ENCODE measurements around the gene VPS13D. TPM values are rescaled to one million over a fixed set of nuclear protein-coding genes. Genes with fewer than 3 reads are reported as not detected.
"Not testable (repeated sequence)": the region's sequence is repeated elsewhere in the genome, so short reads cannot be mapped to it uniquely, and the experiment has no call there.

The VPS13D gene
- polyA plus RNA-seq, 5 donors = 23.7 to 27.8 (median 25.3) TPM

- DNase-seq = no peak
These were observed 34.4 kb upstream of the VPS13D start for GRCh38 chr1:12195416-12195815.

DNA sequence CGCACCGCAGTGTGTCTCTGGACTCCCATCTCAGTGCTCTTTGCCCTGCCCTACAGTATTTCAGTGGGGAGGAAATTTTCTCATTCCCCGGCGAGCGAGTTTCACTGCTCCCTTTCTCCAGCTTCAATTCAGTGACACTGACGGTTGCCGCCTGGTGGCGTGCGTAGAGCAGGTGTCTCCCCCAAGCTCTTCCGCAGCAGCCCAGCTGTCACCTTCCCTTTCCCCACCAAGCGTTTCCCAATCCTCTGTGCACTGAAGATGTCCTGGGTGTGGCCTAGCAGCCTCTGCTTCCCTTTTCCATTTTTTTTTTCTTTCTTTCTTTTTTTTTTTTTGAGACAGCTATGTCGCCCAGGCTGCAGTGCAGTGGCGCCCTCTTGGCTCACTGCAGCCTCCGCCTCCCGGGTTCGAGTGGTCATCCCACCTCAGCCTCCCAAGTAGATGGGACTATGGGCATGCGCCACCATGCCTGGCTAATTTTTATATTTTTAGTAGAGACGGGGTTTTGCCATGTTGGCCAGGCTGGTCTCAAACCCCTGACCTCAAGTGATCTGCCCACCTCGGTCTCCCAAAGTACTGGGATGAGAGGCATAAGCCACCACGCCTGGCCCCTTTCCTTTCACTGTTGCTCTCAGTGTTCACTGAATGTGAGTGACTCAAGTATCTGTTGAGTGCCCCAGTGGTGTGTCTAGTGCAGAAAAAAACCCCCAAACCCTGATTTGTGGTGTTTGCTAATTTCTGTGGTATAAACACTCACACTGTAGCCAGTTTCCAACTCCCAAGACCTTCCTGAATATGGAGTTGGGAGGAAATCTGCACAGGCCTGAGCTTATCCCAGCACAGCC lies 33.0 kb upstream of the VPS13D start:
- DNase-seq = no peak

- no peak for DNase-seq
These were observed 32.3 kb upstream of the VPS13D start for GRCh38 chr1:12197483-12197880.

DNA sequence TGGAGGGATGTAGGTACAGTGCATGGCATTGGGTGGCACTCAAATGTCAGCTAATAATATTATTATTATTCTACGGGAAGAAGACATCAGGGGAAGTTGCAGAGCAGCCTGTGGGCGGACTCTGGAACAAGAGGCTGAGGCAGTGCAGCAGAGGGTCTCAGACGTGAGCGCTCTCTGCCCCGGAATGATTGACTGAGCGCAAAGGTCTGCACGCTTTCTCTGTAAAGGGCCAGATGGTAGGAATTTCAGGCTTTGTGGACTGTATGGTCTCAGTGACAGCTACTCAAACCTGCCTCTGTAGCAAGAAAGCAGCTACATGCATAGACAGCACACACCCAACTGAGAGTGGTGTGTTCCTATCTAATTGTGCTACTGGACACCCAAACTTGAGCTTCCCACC lies 29.6 kb upstream of the VPS13D start:
- no peak for DNase-seq

GRCh38 chr1:12201352-12202189 lies 28.3 kb upstream of the VPS13D start:
- no peak for DNase-seq

- DNase-seq = no peak
These were observed 27.7 kb upstream of the VPS13D start for GRCh38 chr1:12202190-12202497.

- DNase-seq = no peak
These were observed 27.3 kb upstream of the VPS13D start for GRCh38 chr1:12202577-12202976.

DNA sequence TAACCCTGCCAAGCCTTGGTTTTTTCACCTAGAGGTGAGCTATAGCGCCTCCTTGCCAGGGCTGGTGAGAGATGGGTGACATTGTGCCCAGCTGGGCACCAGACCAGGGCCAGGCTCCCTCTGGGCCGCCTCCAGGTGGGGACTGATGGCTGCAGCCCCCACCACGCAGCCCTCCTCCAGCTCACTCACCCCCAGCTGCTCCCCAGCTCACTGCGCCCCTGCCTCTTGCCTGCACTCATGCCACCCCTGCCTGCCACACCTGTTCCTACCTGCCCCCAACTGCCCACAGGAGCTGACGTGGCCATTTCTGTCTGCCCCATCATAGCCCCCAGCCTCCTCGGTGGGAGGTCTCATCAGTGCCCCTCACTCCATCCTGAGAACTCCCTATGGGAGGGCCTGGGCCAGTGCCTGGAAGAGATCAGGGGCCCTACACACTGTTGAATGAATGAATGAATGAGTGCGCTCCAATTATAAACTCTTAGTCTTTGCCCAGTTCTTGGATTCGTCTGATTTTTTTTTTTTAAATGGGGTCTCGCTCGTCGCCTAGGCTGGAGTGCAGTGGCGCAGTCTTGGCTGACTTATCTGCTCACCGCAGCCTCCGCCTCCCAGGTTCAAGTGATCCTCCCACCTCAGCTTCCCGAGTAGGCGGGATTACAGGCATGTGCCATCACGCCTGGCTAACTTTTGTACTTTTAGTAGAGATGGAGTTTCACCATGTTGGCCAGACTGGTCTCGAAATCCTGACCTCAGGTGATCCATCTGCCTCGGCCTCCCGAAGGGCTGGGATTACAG lies 26.4 kb upstream of the VPS13D start:
- no peak for DNase-seq

GRCh38 chr1:12204140-12204539 lies 25.7 kb upstream of the VPS13D start:
- no peak for DNase-seq

GRCh38 chr1:12204754-12205658 lies 24.8 kb upstream of the VPS13D start:
- DNase-seq = no peak

DNA sequence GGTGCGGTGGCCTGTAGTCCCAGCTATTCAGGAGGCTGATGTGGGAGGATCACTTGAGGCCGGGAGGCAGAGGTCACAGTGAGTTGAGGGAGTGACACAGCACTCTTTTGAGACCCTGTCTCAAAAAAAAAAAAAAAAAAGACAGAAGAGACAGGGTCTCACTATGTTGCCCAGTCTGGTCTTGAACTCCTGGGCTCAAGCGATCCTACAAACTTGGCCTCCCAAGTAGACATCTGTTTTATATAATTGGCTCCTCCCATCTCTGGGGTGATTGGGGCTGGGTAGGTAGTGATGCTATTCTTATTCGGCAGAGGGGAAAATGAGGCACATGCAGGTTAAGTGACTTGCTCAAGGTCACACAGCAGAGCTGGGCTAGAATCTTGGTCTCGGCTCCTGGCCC lies 23.6 kb upstream of the VPS13D start:
- no peak for DNase-seq

- no peak for DNase-seq
These were observed 22.9 kb upstream of the VPS13D start for GRCh38 chr1:12206792-12207424.

- DNase-seq = no peak
These were observed 21.6 kb upstream of the VPS13D start for GRCh38 chr1:12208271-12208670.

DNA sequence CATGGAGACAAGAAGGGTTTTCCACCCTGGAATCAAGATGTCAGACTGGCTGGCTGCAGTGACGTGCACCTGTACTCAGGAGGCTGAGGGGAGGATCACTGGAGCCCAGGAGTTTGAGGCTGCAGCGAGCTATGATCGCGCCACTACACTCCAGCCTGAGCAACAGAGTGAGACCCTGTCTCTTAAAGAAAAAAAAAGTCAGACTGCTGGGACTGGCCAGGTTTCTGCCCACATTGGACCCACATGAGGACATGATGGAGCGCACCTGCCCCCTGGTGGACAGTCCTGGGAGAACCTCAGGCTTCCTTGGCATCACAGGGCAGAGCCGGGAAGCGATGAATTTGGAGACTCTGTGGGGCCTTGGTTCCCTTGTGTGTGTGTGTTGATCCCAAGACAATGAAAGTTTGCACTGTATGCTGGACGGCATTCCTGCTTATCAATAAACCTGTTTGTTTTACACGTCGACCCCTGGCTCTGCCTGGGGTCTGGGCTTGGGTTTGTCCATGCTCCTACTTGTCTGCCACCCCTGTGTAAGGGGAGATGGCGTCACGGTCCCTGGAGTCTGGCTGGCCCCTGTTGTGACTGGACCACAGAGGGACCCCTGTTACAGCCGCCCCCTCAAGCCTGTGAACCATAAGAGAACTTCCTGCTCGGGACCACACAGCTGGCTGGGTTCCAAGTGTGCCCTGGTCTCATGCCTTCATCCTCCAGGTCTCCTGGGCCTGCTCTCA lies 20.9 kb upstream of the VPS13D start:
- DNase-seq = peak; percentile 71 to 83

DNA sequence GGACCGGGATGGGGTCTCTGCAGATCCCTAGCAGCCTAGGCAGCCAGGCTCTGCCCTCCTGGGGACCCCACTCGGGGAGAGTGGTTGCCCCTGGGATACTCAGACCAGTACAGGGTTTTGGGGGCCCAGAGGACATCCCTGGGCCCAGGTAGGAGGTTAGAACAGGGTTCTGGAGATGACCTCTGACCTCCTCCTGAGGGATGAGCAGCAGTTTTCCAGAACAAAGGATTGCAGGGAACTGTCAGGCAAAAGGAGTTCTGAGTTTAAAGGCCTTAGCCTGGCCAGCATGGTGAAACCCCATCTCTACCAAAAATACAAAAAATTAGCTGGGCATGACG lies 20.4 kb upstream of the VPS13D start:
- DNase-seq = no peak

- DNase-seq = no peak
These were observed 14.5 kb upstream of the VPS13D start for GRCh38 chr1:12215118-12215961.

DNA sequence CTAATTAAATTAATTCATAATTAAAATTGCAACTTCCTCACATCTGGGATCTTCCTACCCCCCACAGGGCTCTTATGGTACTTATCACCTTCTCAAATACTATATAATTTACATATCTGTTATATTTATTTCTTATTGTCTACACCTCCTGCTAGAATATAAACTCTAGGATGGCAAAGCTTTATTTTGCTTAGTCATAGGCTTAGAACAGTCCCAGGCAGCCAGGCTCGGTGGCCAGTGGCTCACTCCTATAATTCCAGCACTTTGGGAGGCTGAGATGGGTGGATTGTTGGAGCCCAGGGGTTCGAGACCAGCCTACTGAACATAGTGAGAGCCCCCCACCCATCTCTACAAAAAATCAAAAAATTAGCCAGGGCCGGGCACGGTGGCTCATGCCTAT lies 10.0 kb upstream of the VPS13D start:
- DNase-seq = no peak

DNA sequence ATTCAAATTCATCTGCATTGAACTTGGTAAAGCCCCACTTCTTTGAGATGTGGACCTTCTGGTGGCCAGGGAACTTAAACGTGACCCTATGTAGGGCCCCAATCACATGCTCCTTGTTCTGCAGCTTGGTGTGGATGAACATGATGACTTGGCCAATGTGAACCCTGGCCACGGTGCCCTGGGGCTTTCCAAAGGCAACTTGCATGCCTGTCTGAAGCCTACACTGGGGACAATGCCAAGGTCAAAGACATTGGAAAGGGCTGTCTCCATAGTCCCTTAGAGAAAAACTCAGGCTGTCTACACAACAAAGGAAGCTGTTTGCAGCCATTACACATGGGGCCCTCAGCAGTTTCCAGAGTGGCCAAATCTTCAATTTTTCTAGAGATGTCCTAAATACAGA lies 8.9 kb upstream of the VPS13D start:
- DNase-seq = no peak

GRCh38 chr1:12222700-12223099 lies 7.1 kb upstream of the VPS13D start:
- DNase-seq = not testable (repeated sequence)

All from right lung (tissue), 5 donors.